ENCODE measurements around the gene ELOVL2. TPM values are rescaled to one million over a fixed set of nuclear protein-coding genes. Genes with fewer than 3 reads are reported as not detected.
"Not testable (repeated sequence)": the region's sequence is repeated elsewhere in the genome, so short reads cannot be mapped to it uniquely, and the experiment has no call there.

Gene ELOVL2
- total RNA-seq, 1 donor = not detected

GRCh38 chr6:11025921-11026635, 18.0 kb downstream of the ELOVL2 start:
- no peak for DNase-seq (ENCODE audit: low read depth in 2 of 3, low spot score in 2 of 3)

- DNase-seq (ENCODE audit: low read depth in 2 of 3, low spot score in 2 of 3) = no peak
Observed at GRCh38 chr6:11025130-11025529, 19.0 kb downstream of the ELOVL2 start.

- DNase-seq (ENCODE audit: low read depth in 2 of 3, low spot score in 2 of 3) = no peak
Observed at GRCh38 chr6:11023032-11023431, 21.1 kb downstream of the ELOVL2 start.

- DNase-seq (ENCODE audit: low read depth in 2 of 3, low spot score in 2 of 3) = no peak
Observed at GRCh38 chr6:11021714-11022113, 22.4 kb downstream of the ELOVL2 start.

- DNase-seq (ENCODE audit: low read depth in 2 of 3, low spot score in 2 of 3) = no peak
Observed at GRCh38 chr6:11021003-11021402, 23.1 kb downstream of the ELOVL2 start.

GRCh38 chr6:11018225-11018624, 25.9 kb downstream of the ELOVL2 start:
- no peak for DNase-seq (ENCODE audit: low read depth in 2 of 3, low spot score in 2 of 3)

GRCh38 chr6:11017090-11017489, 27.0 kb downstream of the ELOVL2 start:
- no peak for DNase-seq (ENCODE audit: low read depth in 2 of 3, low spot score in 2 of 3)

GRCh38 chr6:11016452-11016851, 27.7 kb downstream of the ELOVL2 start:
- DNase-seq (ENCODE audit: low read depth in 2 of 3, low spot score in 2 of 3) = no peak

GRCh38 chr6:11015102-11015501, 29.0 kb downstream of the ELOVL2 start:
- DNase-seq (ENCODE audit: low read depth in 2 of 3, low spot score in 2 of 3) = no peak

GRCh38 chr6:11013721-11014070, 30.4 kb downstream of the ELOVL2 start:
- DNase-seq (ENCODE audit: low read depth in 2 of 3, low spot score in 2 of 3) = no peak

GRCh38 chr6:11012976-11013720, 31.0 kb downstream of the ELOVL2 start:
- DNase-seq (ENCODE audit: low read depth in 2 of 3, low spot score in 2 of 3) = no peak

GRCh38 chr6:11012295-11012754, 31.8 kb downstream of the ELOVL2 start:
- DNase-seq (ENCODE audit: low read depth in 2 of 3, low spot score in 2 of 3) = no peak

GRCh38 chr6:11011787-11012234, 32.3 kb downstream of the ELOVL2 start:
- DNase-seq (ENCODE audit: low read depth in 2 of 3, low spot score in 2 of 3) = no peak

GRCh38 chr6:11009353-11009752, 34.8 kb downstream of the ELOVL2 start:
- DNase-seq (ENCODE audit: low read depth in 2 of 3, low spot score in 2 of 3) = no peak

- no peak for DNase-seq (ENCODE audit: low read depth in 2 of 3, low spot score in 2 of 3)
Observed at GRCh38 chr6:11008821-11009220, 35.3 kb downstream of the ELOVL2 start.

GRCh38 chr6:11007715-11008608, 36.1 kb downstream of the ELOVL2 start:
- DNase-seq (ENCODE audit: low read depth in 2 of 3, low spot score in 2 of 3) = no peak

- no peak for DNase-seq (ENCODE audit: low read depth in 2 of 3, low spot score in 2 of 3)
Observed at GRCh38 chr6:11006061-11006460, 38.0 kb downstream of the ELOVL2 start.

GRCh38 chr6:11003297-11003696, 40.8 kb downstream of the ELOVL2 start:
- DNase-seq (ENCODE audit: low read depth in 2 of 3, low spot score in 2 of 3) = not testable (repeated sequence)

- DNase-seq (ENCODE audit: low read depth in 2 of 3, low spot score in 2 of 3) = no peak
Observed at GRCh38 chr6:11002176-11002575, 41.9 kb downstream of the ELOVL2 start.

GRCh38 chr6:10999994-11000393, 44.1 kb downstream of the ELOVL2 start:
- DNase-seq (ENCODE audit: low read depth in 2 of 3, low spot score in 2 of 3) = no peak

GRCh38 chr6:10995114-10995707, 48.9 kb downstream of the ELOVL2 start:
- DNase-seq (ENCODE audit: low read depth in 2 of 3, low spot score in 2 of 3) = no peak

Measured in hematopoietic multipotent progenitor cell (in vitro differentiated cells).